Prostate gland (tissue), 2 donors: ENCODE results near the gene ACOXL.

Source experiments
- CTCF ChIP-seq, 4 experiments: fragments of 200-600 bp in 2 of 4; fragments of 450-650 bp in 2 of 4; sonication (generic) in 2 of 4; IDR thresholded peaks; 1 replicate in 3 of 4; 2 replicates in 1 of 4; pipeline ENCODE4 v1.5.1; 2016 to 2019; ENCODE audit warnings: antibody characterized with exemption in 4 of 4, mild to moderate bottlenecking in 2 of 4, moderate library complexity in 2 of 4
- POLR2A ChIP-seq: fragments of 450-650 bp; IDR thresholded peaks from one replicate; pipeline ENCODE4 v1.6.1; 2016; ENCODE audit warnings: antibody characterized with exemption, mild to moderate bottlenecking
- POLR2AphosphoS5 ChIP-seq: sonication (generic); formaldehyde crosslinking; IDR thresholded peaks from one replicate; pipeline ENCODE4 v1.6.1; 2017; ENCODE audit warnings: antibody characterized with exemption

- TF ChIP-seq POLR2A = no peak
- TF ChIP-seq CTCF (IDR thresholded peaks at IDR 0.05) = no peak
- no peak for TF ChIP-seq POLR2AphosphoS5
Measured at GRCh38 chr2:110759411-110759810, 27.0 kb downstream of the ACOXL start.
